ENCODE data around the gene HDAC4.

Gene HDAC4

GRCh38 chr2:239167011-239167673 is 233.7 kb downstream of the HDAC4 start:
- H3K4me3 ChIP-seq (ENCODE audit: low read length): no peak overlapping the region
- no peak for TF ChIP-seq CTCF (conservative IDR thresholded peaks at IDR 0.05; ENCODE audit: low read depth, low read length)
- DNase-seq (ENCODE audit: low read depth): no peak

GRCh38 chr2:239166201-239166834 is 234.5 kb downstream of the HDAC4 start:
- no peak for DNase-seq (ENCODE audit: low read depth)
- TF ChIP-seq CTCF (conservative IDR thresholded peaks at IDR 0.05; ENCODE audit: low read depth, low read length): no peak
- H3K4me3 ChIP-seq (ENCODE audit: low read length): no peak overlapping the region

- no peak for DNase-seq (ENCODE audit: low read depth)
- no peak overlapping the region for H3K4me3 ChIP-seq (ENCODE audit: low read length)
- no peak for TF ChIP-seq CTCF (conservative IDR thresholded peaks at IDR 0.05; ENCODE audit: low read depth, low read length)
Measured at GRCh38 chr2:239165206-239165831, 235.5 kb downstream of the HDAC4 start.

- TF ChIP-seq CTCF (conservative IDR thresholded peaks at IDR 0.05; ENCODE audit: low read depth, low read length): no peak
- no peak for DNase-seq (ENCODE audit: low read depth)
- H3K4me3 ChIP-seq (ENCODE audit: low read length): no peak overlapping the region
Measured at GRCh38 chr2:239164335-239164871, 236.4 kb downstream of the HDAC4 start.

- H3K4me3 ChIP-seq (ENCODE audit: low read length): no peak overlapping the region
- DNase-seq (ENCODE audit: low read depth): no peak
- no peak for TF ChIP-seq CTCF (conservative IDR thresholded peaks at IDR 0.05; ENCODE audit: low read depth, low read length)
Measured at GRCh38 chr2:239163688-239164334, 237.0 kb downstream of the HDAC4 start.

GRCh38 chr2:239162976-239163687 is 237.7 kb downstream of the HDAC4 start:
- TF ChIP-seq CTCF (conservative IDR thresholded peaks at IDR 0.05; ENCODE audit: low read depth, low read length): no peak
- H3K4me3 ChIP-seq (ENCODE audit: low read length): no peak overlapping the region
- DNase-seq (ENCODE audit: low read depth): no peak

All from retinal pigment epithelial cell (primary cell).